PC-3 (cell line): ENCODE data around the gene SLC25A48. TPM values are rescaled to one million over a fixed set of nuclear protein-coding genes. Genes with fewer than 3 reads are reported as not detected.

Source experiments
- ATAC-seq: fragments of 200-7000 bp; cut with Tn5 transposase; 2 replicates; pipeline ENCODE4 v1.9.1; 2020; ENCODE audit warnings: mild to moderate bottlenecking, moderate library complexity
- BruUV-seq: library from RNA; stranded (reverse); fragments of 400-500 nt; replicated peaks from 2 replicates; lab custom pipeline; 2021; lab: Mats Ljungman, UMichigan
- CTCF ChIA-PET: fragments of 300-600 bp; sonication (Branson Sonifier 250); formaldehyde crosslinking; loops from one replicate; lab custom pipeline; 2022; ENCODE audit warnings: antibody characterized with exemption; lab: Charles Lee
- POLR2A ChIA-PET: fragments of 300-600 bp; sonication (Branson Sonifier 250); formaldehyde crosslinking; loops from one replicate; lab custom pipeline; 2022; ENCODE audit warnings: antibody characterized with exemption; ENCODE audit not compliant: unreplicated experiment; lab: Charles Lee
- DNase-seq: peaks from one replicate; pipeline ENCODE4 v3.0.0-alpha.2; 2015
- H2AFZ ChIP-seq: fragments of 300-600 bp; sonication (generic); 2 replicates; pipeline ENCODE4 v1.6.0; 2016; ENCODE audit warnings: antibody characterized with exemption, low read length
- H3F3A ChIP-seq: fragments of 300-600 bp; sonication (generic); one replicate; pipeline ENCODE4 v1.6.0; 2017; ENCODE audit warnings: antibody characterized with exemption, low read length, control low read depth, mild to moderate bottlenecking; ENCODE audit not compliant: unreplicated experiment
- H3K27ac ChIP-seq: fragments of 300-600 bp; sonication (generic); 2 replicates; pipeline ENCODE4 v1.5.1; 2016; ENCODE audit warnings: mild to moderate bottlenecking, low read length
- H3K27me3 ChIP-seq: fragments of 300-600 bp; sonication (generic); 2 replicates; pipeline ENCODE4 v1.6.1; 2016; ENCODE audit warnings: low read length, mixed read lengths
- H3K36me3 ChIP-seq: fragments of 300-600 bp; sonication (generic); 2 replicates; pipeline ENCODE4 v1.6.1; 2016; ENCODE audit warnings: low read depth, mixed run types, low read length, mixed read lengths
- H3K4me1 ChIP-seq: fragments of 300-600 bp; sonication (generic); 2 replicates; pipeline ENCODE4 v1.5.1; 2016; ENCODE audit warnings: low read length; ENCODE audit not compliant: insufficient read depth
- H3K4me2 ChIP-seq: fragments of 300-600 bp; sonication (generic); 2 replicates; pipeline ENCODE4 v1.6.0; 2016; ENCODE audit warnings: low read length
- H3K4me3 ChIP-seq: fragments of 300-600 bp; sonication (generic); 2 replicates; pipeline ENCODE4 v1.5.1; 2016; ENCODE audit warnings: mild to moderate bottlenecking, low read length, mixed read lengths
- H3K79me2 ChIP-seq: fragments of 300-600 bp; sonication (generic); 2 replicates; pipeline ENCODE4 v1.6.1; 2017; ENCODE audit warnings: low read length, mixed read lengths
- H3K9ac ChIP-seq: fragments of 300-600 bp; sonication (generic); 2 replicates; pipeline ENCODE4 v1.6.0; 2016; ENCODE audit warnings: mild to moderate bottlenecking, low read length
- H3K9me2 ChIP-seq: fragments of 300-600 bp; sonication (generic); replicated peaks from 2 replicates; pipeline ENCODE4 v1.6.1; 2016; ENCODE audit warnings: mixed run types, low read length, mixed read lengths
- H3K9me3 ChIP-seq: fragments of 300-600 bp; sonication (generic); 2 replicates; pipeline ENCODE4 v1.6.1; 2016; ENCODE audit warnings: low read length, mixed read lengths
- H4K20me1 ChIP-seq: fragments of 300-600 bp; sonication (generic); 2 replicates; pipeline ENCODE4 v1.6.1; 2016; ENCODE audit warnings: low read length, mixed read lengths
- EZH2 ChIP-seq: fragments of 300-600 bp; sonication (generic); IDR thresholded peaks from one replicate; pipeline ENCODE4 v1.6.1; 2017; ENCODE audit warnings: antibody characterized with exemption, mild to moderate bottlenecking, low read length; ENCODE audit not compliant: unreplicated experiment
- EZH2phosphoT487 ChIP-seq: fragments of 300-600 bp; sonication (generic); IDR thresholded peaks from 2 replicates; pipeline ENCODE4 v1.6.1; 2018; ENCODE audit warnings: mild to moderate bottlenecking, antibody characterized with exemption, low read length, borderline replicate concordance
- intact Hi-C: fragments of 100-400 bp; cut with micrococcal nuclease; formaldehyde crosslinking; loops from 2 replicates; pipeline ENCODE4 v1.9.0; 2023
- total RNA-seq: library from RNA; depleted of rRNA; stranded (reverse); fragments of >200 nt; gene quantifications from 2 replicates; pipeline ENCODE4 v1.2.3, GENCODE V29; 2014
- TF ChIP-seq, protein P1 (sequence below): fragments of 300-600 bp; sonication (generic); conservative IDR thresholded peaks from 2 replicates; pipeline ENCODE4 v1.5.1; 2017; ENCODE audit warnings: antibody characterized with exemption, low read depth, mild to moderate bottlenecking, low read length

The SLC25A48 gene
- total RNA-seq, 1 experiment from 2014 or later: not detected

DNA sequence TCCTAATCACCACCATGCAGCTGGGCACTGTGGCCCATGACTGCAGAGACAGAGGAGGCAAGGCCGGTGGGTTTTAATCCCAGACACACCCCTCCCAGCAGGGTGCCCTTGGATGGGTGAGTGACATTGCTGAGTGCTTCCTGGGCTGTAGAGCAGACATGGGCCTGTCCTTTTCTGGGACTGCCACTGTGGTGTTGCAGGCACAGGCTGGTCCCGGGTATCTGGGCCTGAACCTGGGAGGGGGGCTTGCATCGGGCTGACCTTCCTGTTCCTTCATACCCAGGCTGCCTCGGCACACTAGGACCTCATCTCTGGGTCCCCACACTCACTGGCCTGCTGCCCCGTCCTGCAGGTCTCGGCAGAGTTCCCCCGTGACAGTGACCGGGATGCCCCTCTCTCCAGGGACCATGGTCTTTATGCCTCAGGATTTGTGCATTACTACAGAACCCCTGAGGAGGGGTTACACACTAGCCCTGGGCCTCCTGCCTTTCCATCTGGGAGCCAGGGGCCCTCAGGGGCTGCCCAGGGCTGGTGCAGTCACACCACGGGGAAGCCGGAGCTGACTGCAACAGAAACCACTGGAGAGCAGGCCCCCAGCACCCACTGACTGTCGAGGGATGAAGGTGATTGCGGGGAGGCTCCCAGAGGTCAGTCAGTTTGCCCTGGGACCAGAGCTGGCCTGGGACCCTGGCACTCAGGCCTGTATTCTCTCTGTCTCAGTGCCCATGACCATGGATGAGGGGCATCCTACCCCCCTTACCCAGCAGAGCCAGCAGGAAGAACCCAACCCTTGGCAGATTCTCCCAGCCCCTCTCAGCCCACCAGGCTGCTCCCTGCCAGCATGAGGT, 8.9 kb upstream of the SLC25A48 start:
- no peak for TF ChIP-seq EZH2phosphoT487
- TF ChIP-seq, protein P1, sequence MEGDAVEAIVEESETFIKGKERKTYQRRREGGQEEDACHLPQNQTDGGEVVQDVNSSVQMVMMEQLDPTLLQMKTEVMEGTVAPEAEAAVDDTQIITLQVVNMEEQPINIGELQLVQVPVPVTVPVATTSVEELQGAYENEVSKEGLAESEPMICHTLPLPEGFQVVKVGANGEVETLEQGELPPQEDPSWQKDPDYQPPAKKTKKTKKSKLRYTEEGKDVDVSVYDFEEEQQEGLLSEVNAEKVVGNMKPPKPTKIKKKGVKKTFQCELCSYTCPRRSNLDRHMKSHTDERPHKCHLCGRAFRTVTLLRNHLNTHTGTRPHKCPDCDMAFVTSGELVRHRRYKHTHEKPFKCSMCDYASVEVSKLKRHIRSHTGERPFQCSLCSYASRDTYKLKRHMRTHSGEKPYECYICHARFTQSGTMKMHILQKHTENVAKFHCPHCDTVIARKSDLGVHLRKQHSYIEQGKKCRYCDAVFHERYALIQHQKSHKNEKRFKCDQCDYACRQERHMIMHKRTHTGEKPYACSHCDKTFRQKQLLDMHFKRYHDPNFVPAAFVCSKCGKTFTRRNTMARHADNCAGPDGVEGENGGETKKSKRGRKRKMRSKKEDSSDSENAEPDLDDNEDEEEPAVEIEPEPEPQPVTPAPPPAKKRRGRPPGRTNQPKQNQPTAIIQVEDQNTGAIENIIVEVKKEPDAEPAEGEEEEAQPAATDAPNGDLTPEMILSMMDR: no peak
- TF ChIP-seq EZH2: no peak
- BruUV-seq: no TSS peak
- H3K27ac ChIP-seq: no peak overlapping the region
- no peaks in the 10 kb centered on the region for H4K20me1 ChIP-seq
- no peaks in the 10 kb centered on the region for H3K36me3 ChIP-seq
- ChIA-PET CTCF (no interaction called here), POLR2A (no interaction called here)
- no peak overlapping the region for H3K4me3 ChIP-seq
- intact Hi-C loops: loop anchor here (10.0 kb wide), 1 partner anchor 261 kb away; no protein-coding TSS in a partner anchor
- no peak overlapping the region for H2AFZ ChIP-seq
- peaks cover 14% of the 10 kb centered on the region for H3K27me3 ChIP-seq
- H3K4me2 ChIP-seq: no peak overlapping the region
- H3F3A ChIP-seq: no peaks in the 10 kb centered on the region
- H3K79me2 ChIP-seq: no peaks in the 10 kb centered on the region
- ATAC-seq (no peak), DNase-seq (no peak)
- H3K9me3 ChIP-seq: no peaks in the 10 kb centered on the region
- H3K4me1 ChIP-seq: no peaks in the 10 kb centered on the region
- H3K9ac ChIP-seq: no peak overlapping the region
- no peaks in the 10 kb centered on the region for H3K9me2 ChIP-seq

DNA sequence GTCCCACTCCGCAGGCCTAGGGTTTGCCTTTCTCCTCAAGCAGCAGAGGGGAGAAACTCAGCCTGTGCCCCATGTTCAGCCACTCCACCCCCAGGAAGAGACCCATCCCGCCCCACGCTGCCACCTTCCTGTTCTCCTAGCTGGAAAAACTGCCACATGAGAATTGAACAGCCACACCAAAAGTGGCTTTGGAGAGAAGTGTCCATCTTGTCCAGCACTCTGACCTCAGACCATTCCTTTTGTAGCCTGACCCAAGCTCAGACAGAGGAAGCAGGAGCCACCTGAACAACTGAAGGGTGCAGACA, 8.3 kb upstream of the SLC25A48 start:
- Histone ChIP-seq H3K9ac (no peak overlapping the region), H3K9me2 (no peaks in the 10 kb centered on the region), H2AFZ (no peak overlapping the region), H3K27ac (no peak overlapping the region), H4K20me1 (no peaks in the 10 kb centered on the region), H3F3A (no peaks in the 10 kb centered on the region), H3K36me3 (no peaks in the 10 kb centered on the region), H3K4me2 (no peak overlapping the region), H3K4me3 (no peak overlapping the region), H3K4me1 (no peaks in the 10 kb centered on the region), H3K9me3 (no peaks in the 10 kb centered on the region), H3K79me2 (no peaks in the 10 kb centered on the region), H3K27me3 (peaks cover 16% of the 10 kb centered on the region)
- BruUV-seq: no TSS peak
- no peak for ATAC-seq
- intact Hi-C loops: loop anchor here (10.0 kb wide), 1 partner anchor 261 kb away; no protein-coding TSS in a partner anchor
- POLR2A ChIA-PET: no interaction called here
- no peak for DNase-seq
- CTCF ChIA-PET: no interaction called here
- TF ChIP-seq EZH2: no peak
- TF ChIP-seq, protein P1: no peak
- no peak for TF ChIP-seq EZH2phosphoT487
